Stimulated activated CD8-positive, alpha-beta memory T cell treated with anti-CD3 and anti-CD28 coated beads, Interleukin-15, amount 100 ng/mL, for 48 hours (primary cell): Measurements from ENCODE around the gene SLC23A1.
"Not testable (repeated sequence)": the region's sequence is repeated elsewhere in the genome, so short reads cannot be mapped to it uniquely, and the experiment has no call there.

Experiments used
- DNase-seq, 2 donors: peaks; one replicate each; pipeline ENCODE4 v3.0.0-alpha.2; 2020; ENCODE audit warnings: low read depth in 2 of 2

SLC23A1 gene

GRCh38 chr5:139369181-139369580 lies 13.9 kb downstream of the SLC23A1 start:
- DNase-seq: no peak

DNA sequence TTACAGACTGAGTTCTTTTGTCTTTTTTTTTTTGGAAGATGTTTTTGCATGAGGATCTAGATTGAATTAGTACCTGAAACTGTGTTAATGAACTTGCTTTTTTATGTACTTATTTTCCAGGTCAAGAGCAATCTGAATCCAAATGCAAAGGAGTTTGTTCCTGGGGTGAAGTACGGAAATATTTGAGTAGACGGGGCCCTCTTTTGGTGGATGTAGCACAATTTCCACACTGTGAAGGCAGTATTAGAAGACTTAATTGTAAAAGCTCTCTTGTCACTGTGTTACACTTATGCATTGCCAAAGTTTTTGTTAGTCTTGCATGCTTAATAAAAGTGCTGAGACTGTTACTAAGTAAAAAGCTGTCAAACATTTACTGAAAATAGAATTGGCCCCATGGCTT lies 14.5 kb downstream of the SLC23A1 start:
- DNase-seq: no peak

GRCh38 chr5:139364466-139364865 lies 18.6 kb downstream of the SLC23A1 start:
- no peak for DNase-seq

GRCh38 chr5:139363937-139364336 lies 19.2 kb downstream of the SLC23A1 start:
- DNase-seq: no peak

DNA sequence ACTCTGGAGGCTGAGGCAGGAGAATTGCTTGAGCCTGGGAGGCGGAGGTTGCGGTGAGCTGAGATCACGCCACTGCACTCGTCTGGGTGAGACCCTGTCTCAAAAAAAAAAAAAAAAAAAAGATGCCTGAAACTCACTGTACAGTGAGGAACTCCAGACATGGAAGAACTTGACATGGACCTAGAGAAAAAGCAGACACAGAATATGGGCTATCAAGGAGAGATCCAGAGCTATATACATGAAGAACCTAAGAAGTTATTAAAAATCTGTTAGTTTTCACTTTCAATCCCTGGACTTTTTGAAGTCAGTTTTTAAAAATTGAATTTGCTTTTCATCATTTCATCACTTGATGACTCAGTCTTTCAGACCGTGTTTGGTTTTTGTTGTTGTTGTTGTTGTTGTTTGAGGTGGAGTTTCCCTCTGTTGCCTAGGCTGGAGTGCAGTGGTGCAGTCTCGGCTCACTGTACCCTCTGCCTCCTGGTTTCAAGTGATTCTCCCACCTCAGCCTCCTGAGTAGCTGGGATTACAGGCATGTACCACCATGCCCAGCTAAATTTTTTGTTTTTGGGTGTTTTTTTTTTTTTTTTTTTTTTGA lies 21.2 kb downstream of the SLC23A1 start:
- DNase-seq: no peak

GRCh38 chr5:139360384-139360783 lies 22.7 kb downstream of the SLC23A1 start:
- no peak for DNase-seq

GRCh38 chr5:139358064-139358463 lies 25.0 kb downstream of the SLC23A1 start:
- no peak for DNase-seq

DNA sequence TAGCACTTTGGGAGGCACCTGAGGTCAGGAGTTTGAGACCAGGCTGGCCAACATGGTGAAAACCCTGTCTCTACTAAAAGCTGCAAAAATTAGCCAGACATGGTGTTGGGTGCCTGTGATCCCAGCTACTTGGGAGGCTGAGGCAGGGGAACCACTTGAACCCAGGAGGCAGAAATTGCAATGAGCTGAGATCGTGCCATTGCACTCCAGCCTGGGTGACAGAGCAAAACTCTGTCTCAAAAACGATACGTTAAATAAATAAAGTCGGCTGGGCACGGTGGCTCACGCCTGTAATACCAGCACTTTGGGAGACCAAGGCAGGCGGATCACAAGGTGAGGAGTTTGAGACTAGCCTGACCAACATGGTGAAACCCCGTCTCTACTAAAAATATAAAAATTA lies 27.2 kb downstream of the SLC23A1 start:
- not testable (repeated sequence) for DNase-seq

DNA sequence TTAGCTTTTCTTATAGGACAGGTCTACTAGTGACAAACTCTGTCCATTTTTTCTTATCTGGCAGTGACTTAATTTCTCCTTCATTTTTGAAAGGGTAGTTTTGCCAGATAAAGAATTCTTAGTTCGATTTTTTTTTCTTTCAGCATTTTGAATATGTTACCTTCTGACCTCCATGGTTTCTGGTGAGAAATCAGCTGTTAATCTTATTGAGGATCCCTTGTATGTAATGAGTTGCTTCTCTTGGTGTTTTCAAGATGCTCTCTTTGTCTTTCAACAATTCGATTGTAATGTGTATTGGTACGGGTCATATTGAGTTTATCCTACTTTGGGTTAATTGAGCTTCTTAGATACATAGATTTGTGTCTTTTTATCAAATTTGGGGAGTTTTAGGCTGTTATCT lies 28.9 kb downstream of the SLC23A1 start:
- no peak for DNase-seq

- not testable (repeated sequence) for DNase-seq
Measured at GRCh38 chr5:139347863-139348262, 35.2 kb downstream of the SLC23A1 start.

DNA sequence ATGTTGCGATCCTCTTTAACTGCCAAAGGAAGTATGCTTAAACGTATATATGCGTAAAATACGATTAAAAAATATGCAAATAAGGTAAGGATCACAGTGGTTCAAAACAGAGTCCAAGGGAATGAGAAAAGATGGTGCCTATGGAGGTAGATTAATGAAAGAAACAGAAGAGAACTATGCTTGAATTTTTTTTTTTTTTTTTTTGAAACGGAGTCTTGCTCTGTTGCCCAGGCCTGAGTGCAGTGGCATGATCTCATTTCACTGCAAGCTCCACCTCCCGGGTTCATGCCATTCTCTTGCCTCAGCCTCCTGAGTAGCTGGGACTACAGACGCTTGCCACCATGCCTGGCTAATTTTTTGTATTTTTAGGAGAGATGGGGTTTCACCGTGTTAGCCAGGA lies 37.7 kb downstream of the SLC23A1 start:
- DNase-seq: not testable (repeated sequence)

DNA sequence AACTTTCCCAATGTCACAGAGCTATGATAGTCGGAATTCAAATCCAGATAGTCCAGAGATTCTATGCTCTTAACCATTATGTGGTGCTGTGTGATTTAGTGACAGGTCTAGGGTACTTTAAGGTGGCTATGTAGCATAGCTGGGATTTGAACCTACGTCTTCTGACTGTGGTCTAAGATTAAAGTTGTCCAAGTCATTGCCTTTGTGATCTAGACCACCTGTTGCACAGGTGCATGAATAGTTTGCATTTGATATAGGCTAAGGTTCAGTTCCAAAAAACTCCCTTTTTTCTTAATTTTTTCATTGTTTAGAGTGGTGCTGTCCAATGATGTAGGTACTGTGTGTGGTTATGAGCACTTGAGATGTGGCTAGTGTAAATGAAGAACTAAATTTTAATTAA lies 38.9 kb downstream of the SLC23A1 start:
- no peak for DNase-seq

- no peak for DNase-seq
Measured at GRCh38 chr5:139343476-139343875, 39.6 kb downstream of the SLC23A1 start.

DNA sequence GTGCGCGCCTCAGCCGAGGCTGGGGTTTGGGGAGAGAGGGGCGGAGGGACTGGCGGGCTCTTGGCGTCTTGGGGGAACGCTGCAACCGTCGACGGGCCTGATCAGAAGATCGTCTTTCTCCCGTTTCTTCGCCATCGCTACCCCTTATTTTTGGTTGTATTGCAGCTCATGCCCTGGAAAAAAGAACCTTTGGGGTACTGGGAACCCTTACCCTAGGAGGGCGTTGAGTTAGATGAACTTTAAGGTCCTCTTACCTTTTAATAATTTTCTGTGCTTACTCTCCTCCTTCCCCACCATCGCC lies 40.7 kb downstream of the SLC23A1 start:
- peak in 1 of 2 donors; percentile 76 for DNase-seq

- peak; percentile 96 for DNase-seq
Measured at GRCh38 chr5:139341689-139342422, 41.2 kb downstream of the SLC23A1 start, which contains the start of gene PAIP2. Gene PAIP2, plus strand, starts transcription at chr5:139341854. Its CDS starts 21,931 bp downstream, at chr5:139363785.

DNA sequence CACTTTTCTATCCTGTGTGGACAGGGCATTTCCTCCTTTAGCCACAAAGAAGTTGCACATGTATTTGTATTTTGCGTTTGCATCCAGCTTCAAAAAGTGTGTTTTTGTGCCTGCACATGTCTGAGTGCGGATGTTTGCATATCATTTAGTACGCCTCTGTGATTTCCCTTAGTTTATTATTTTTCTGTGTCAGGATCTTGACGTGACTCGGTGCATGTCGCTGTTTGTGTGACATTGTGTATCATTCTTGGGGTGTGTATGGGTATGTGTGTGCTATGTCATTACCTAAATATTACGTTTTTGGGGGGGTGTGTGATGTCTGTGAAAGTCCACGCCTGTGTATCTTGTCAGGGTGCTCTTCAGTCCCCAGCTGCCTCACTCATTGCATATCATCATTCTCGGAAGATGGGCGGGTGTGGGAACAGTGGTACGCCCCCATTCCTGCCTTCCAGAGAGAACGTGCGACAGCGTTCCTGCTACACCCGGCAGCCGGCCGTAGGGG lies 41.9 kb downstream of the SLC23A1 start:
- DNase-seq: no peak

GRCh38 chr5:139340051-139340450 lies 43.0 kb downstream of the SLC23A1 start:
- no peak for DNase-seq

- no peak for DNase-seq
Measured at GRCh38 chr5:139335811-139336210, 47.3 kb downstream of the SLC23A1 start.
